ENCODE measurements around the gene UGT2B17.
"Not testable (repeated sequence)": the region's sequence is repeated elsewhere in the genome, so short reads cannot be mapped to it uniquely, and the experiment has no call there.

GRCh38 chr4:68503462-68503861 is 72.7 kb downstream of the UGT2B17 start:
- not testable (repeated sequence) for TF ChIP-seq CTCF, POLR2A (IDR thresholded peaks at IDR 0.05)
